Measurements from ENCODE around the gene C1orf232.

C1orf232 gene

DNA sequence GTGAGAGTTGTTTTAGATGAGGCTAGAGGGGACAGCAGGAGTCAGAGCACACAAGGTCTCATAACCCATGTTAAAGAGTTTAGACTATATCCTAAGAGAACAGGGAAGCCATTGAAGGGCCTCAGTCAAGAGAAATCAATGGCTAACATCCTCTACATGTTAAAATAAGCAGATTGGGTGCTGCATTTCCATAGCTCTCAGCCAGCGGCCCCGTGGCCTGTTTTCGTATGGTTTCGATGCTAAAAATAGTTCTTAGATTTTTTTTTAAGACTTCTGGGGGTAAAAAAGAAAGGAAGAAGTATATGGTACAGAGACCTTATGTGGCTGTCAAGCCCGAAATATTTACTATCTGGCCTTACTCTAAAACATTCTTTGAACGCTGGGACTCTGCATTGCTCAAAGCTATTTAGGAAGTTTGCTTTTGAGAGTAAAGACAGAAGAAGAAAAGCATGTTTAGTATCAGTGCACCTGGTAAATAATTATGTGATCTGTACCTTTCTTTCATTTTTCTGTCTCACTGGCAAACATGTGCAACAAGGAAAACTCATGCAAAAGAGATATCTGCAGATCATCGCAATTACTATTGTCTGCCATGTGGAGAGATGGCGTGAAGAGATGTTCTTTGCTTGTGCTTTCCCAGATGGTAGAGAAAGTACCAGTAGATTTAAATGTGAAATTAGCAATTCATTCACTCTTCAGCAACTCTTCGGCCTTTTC, 48.7 kb downstream of the C1orf232 start:
- Histone ChIP-seq H3K4me3 (ENCODE audit: low read depth, low read length) (no peak overlapping the region), H3K27ac (ENCODE audit: low read depth, low read length) (no peak overlapping the region), H3K4me1 (ENCODE audit: control insufficient read depth, insufficient read depth, low read length) (no peaks in the 10 kb centered on the region), H3K27me3 (ENCODE audit: control insufficient read depth, insufficient read depth, low read length) (no peaks in the 10 kb centered on the region), H3K9me3 (ENCODE audit: control insufficient read depth, insufficient read depth, low read length) (no peaks in the 10 kb centered on the region), H3K36me3 (ENCODE audit: control insufficient read depth, insufficient read depth, low read length) (peaks cover 31% of the 10 kb centered on the region), H3K9ac (ENCODE audit: low read depth, low read length) (no peak overlapping the region)

DNA sequence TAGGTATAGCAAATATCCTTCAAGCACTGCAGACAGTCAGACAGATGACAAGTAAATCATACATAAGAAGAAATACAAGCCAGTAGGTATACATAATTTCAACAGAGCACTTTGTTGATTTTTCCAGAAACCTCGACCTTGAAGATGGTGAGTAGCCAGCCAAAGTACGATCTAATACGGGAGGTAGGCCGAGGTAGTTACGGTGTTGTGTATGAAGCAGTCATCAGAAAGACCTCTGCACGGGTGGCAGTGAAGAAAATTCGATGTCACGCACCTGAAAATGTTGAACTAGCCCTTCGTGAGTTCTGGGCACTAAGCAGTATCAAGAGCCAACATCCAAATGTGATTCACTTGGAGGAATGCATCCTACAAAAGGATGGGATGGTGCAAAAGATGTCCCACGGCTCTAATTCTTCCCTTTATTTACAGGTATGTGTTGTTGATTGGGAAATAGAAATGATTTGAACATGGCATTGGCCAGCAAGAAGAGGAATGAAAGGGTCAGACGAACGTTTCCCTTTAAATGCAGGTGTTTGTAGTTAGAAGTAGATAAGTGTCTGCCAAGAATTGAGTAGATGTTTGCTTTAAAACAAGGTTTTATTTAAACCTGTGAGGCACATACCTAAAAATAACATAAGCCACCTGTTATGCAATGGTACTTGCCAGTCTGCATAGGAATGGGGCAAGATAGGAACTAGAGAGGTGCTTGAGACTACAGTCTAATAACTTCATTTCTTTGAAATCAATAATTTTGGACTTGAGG, 54.4 kb downstream of the C1orf232 start:
- H3K36me3 ChIP-seq (ENCODE audit: control insufficient read depth, insufficient read depth, low read length), result peaks cover 24% of the 10 kb centered on the region
- no peak overlapping the region for H3K9ac ChIP-seq (ENCODE audit: low read depth, low read length)
- no peak overlapping the region for H3K4me3 ChIP-seq (ENCODE audit: low read depth, low read length)
- H3K9me3 ChIP-seq (ENCODE audit: control insufficient read depth, insufficient read depth, low read length), result no peaks in the 10 kb centered on the region
- H3K4me1 ChIP-seq (ENCODE audit: control insufficient read depth, insufficient read depth, low read length), result peaks cover 7% of the 10 kb centered on the region; the same call in 1 of the 2 replicates
- H3K27ac ChIP-seq (ENCODE audit: low read depth, low read length), result no peak overlapping the region
- peaks cover 15% of the 10 kb centered on the region for H3K27me3 ChIP-seq (ENCODE audit: control insufficient read depth, insufficient read depth, low read length)
